ENCODE measurements around the gene TMEM250.
"Not testable (repeated sequence)": the region's sequence is repeated elsewhere in the genome, so short reads cannot be mapped to it uniquely, and the experiment has no call there.

TMEM250 gene, protein sequence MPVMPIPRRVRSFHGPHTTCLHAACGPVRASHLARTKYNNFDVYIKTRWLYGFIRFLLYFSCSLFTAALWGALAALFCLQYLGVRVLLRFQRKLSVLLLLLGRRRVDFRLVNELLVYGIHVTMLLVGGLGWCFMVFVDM

DNA sequence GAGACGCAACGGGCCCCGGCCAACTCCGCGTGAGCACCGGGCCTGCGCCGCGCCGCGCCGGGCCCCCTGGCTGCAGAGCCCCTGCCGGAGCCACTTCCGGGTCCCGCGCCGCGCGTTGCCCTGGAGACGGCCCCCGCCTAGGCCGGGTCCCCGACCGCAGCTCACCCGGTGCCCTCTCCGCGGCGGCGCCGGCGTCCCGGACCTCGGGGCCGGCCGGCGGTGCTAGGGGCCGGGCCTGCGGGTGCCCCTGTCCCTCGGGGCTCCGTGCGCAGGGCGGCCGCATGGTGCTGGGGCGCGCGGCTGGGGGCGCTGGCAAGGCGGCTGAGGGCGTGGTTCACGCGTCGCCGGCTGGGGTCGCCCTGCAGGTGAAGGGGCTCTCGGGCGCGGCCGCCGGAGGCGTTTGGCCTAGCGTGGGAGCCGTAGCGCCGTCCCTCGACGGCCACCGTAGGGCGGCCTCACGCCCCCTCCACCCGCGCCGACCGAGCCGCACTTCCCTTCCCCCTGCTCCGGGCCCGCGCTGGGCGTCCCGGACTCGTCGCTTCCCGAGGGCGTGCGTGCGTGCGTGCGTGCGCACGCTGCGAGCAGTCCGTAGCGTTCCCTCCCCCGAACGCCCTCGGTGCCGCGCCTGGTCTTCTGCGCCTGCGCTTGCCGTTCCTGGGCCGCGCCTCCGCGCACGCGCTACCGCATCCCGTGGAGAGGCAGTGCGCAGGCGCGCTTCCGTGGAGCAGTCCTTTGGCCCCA lies at the start of gene TMEM250:
Gene TMEM250 (minus strand): TSS at position 556 of the 741 bp plus-strand sequence. CDS start 1,975 bp downstream, outside the sequence.
- DNase-seq, result peak; percentile 91 to 96

DNA sequence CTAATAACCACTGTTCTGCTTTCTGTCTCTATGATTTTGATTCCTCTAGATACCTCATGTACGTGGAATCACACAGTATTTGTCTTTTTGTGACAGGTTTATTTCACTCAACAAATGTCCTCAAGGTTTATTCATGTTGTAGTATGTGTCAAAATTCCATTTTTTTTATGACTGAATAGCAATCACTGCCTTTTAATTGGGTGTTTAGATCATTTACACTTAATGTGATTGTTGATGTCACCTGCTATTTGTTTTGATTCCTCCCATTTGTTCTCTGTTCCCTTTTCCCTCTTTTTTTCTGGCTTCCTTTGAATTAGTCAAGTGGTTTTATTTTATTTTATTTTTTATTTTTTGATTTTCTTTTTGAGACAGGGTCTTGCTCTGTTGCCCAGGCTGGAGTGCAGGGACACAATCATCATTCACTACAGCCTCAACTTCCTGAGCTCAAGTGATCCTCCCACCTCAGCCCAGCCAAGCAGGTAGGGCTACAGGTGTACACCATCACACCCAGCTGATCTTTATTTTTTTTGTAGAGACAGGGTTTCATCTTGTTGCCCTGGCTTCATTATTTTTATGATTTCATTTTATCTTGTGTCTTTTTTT lies 44.7 kb upstream of the TMEM250 start:
- DNase-seq, result no peak

DNA sequence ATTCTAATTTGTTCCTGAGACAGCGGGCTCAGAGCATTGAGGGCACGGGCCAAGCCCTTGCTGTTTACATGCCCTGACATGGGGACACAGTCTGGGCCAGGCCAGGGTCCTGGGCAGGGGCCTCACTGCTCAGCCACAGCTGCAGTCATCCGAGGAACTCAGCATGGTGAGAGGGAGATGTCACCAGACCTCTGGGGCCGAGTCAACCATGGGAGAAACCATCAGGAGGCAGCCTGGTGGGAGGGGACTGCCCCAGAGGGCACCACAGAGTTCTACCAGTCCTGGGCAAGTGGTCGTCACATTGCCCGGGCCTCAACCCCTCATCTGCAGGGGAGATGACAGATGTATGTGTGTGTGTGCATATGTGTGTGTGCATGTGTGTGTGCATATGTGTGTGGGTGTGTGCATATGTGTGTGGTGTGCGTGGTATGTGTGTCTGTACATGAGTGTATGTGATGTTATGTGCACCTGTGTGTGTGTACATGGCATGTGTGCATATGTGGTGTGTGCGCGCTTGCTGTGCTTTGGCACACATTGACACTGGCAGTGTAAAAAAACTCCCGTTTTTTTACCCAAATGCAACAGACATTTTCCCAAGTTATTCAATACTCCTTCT lies 42.4 kb upstream of the TMEM250 start:
- DNase-seq, result no peak

GRCh38 chr9:136160381-136160841 lies 41.7 kb upstream of the TMEM250 start:
- DNase-seq, result peak; percentile 51 to 60

- DNase-seq, result no peak
Observed at GRCh38 chr9:136159851-136160250, 41.2 kb upstream of the TMEM250 start.

- DNase-seq, result no peak
Observed at GRCh38 chr9:136157477-136158265, 39.0 kb upstream of the TMEM250 start.

DNA sequence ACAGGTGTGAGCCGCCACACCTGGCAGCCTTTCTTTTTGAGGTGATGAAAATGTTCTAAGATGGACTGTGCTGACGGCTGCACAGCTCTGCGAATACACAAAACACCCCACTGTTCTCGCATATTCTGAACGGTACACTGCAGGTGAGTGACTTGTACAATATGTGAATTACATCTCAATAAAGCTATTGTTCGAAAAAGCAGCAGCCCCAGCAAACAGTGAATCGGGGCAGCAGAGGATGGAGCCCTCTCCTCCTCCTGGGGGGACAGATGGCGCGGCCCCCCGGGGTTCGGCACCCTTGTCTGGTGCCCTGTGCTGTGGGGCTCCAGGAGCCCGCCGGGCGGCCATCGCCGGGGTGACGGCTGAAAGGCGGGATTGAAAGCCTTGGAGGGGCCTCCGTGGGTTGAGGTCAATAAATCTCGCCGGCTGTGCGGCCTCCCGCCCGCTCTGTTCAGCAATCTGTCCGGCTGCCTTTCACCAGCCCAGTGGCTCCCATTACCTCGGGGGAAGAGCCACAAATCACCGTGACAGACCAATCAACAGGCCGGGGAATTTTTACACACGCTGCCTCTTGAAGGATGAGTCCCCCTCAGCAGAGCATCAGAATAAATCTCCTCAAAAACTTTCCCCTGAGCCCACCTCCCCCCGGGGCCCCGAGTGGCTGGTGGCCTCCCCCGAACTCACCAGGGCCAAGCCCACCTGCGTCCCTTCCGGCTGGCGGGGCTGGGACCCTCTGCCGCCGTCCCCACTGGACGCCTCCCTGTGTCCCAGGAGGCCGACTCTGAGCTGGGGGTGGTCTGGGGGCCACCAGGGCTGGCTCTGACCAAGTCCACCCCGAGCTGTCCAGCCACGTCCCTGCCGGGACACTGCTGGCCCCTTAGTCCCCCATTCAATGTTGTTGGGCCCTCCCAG lies 37.8 kb upstream of the TMEM250 start:
- DNase-seq, result no peak

- no peak for DNase-seq
Observed at GRCh38 chr9:136155576-136155975, 36.9 kb upstream of the TMEM250 start.

- DNase-seq, result no peak
Observed at GRCh38 chr9:136154943-136155342, 36.3 kb upstream of the TMEM250 start.

DNA sequence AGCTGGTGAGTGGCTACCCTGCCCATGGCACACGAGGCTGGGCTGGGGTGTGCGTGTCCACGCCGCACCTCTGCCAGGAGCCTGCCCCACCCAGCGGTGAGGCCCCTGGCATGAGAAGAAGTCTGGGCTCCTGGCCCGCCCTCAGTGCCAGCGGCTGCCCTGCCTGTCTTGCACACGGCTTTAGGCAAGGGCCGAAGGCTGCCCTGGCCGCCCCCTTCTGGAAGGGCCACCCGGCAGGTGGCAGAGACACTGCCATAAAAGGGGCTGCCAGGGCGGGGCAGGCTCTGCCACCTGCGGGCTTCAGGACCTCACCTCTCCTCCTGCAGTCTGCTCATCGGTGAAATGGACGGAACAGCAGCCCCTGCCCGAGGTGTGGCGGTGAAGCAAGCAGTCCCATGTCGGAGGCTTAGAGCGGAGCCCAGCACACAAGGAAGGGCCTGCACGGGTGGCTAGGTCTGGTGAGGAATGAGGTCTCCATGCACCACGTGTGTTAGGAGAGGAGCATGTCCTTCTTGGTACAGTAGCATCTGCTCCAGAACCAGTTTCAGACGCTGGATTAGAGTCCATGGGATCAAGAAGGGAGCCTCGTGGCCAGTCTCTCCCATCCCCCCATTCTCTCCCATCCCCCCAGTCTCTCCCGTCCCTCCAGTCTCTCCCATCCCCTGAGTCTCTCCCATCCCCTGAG lies 34.8 kb upstream of the TMEM250 start:
- no peak for DNase-seq

DNA sequence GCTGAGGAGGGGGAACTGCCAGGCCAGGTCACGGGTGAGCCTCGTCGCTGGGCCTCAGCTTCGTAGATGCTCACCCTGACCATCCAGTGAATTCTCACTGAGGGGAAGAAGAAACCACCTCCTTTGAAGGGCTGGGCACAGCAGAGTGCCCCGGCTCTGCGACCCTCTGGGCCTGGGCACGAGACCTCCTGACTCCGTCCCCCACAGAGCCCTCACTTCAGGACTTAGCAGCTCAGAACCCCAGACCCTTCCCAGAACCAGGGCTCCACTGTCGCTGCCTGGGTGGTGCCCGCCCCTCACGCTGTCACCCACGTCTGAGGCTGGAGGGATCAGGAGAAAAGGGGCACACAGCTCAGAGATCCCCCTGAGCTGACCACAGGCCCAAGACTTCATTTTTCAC lies 34.3 kb upstream of the TMEM250 start:
- DNase-seq, result no peak

DNA sequence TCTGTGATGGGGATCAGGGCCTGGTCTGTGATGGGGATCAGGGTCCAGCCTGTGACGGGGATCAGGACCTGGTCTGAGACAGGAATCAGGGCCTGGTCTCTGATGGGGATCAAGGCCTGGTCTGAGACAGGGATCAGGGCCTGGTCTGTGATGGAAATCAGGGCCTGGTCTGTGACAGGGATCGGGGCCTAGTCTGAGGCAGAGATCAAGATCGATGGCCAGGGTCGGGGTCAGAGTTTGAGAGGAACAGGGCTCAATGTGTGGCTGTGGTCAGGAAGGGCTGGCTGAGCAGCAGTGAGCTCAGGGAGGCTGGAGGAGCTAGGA lies 33.8 kb upstream of the TMEM250 start:
- DNase-seq, result no peak

DNA sequence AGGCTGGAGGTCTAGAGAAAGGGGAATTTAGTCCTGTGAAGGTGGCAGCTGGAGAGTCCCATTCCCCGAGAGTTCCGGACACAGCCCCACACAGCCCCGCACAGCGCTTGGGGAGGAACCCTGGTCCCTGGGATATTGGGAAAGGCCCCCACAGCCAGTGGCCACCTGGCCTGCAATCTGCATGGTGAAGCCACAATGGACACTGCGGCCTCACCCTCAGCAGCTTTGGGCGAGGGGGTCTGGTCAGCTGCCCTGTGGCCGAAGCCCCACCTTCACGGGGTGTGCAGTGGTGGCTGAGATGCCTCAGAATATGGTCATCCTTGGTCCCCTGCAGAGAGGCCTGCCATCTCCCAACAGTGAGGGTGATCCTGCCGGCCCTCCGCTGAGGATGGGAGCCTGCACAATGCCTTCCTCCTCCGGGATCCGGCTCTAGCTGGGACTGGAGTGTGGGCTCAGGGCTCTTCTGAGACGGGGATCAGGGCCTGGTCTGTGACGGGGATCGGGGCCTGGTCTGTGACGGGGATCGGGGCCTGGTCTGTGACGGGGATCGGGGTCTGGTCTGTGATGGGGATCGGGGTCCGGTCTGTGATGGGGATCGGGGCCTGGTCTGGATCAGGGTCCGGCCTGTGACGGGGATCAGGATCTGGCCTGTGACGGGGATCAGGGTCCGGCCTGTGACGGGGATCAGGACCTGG lies 33.3 kb upstream of the TMEM250 start:
- no peak for DNase-seq

- no peak for DNase-seq
Observed at GRCh38 chr9:136151214-136151804, 32.6 kb upstream of the TMEM250 start.

GRCh38 chr9:136150664-136151213 lies 32.1 kb upstream of the TMEM250 start:
- not testable (repeated sequence) for DNase-seq

DNA sequence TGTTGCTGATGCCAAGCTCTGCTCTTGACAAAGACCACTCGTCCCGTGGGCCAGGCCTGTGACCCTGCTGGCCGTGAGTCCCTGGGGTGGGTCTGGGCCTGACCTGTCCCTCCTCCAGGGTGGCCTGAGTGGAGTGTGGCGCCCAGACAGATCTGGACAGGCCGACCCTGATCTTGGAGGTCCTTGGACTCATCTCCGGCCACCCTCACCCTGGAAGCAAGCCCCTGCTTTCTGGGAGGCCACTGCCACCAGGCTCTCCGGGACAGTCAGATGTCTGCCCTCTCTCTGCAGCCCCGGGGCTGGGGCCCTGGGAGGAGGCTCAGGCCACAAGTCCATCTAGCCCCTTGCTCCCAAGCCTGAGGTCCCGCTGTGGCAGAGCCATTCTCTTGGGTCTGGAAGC lies 31.2 kb upstream of the TMEM250 start:
- no peak for DNase-seq

DNA sequence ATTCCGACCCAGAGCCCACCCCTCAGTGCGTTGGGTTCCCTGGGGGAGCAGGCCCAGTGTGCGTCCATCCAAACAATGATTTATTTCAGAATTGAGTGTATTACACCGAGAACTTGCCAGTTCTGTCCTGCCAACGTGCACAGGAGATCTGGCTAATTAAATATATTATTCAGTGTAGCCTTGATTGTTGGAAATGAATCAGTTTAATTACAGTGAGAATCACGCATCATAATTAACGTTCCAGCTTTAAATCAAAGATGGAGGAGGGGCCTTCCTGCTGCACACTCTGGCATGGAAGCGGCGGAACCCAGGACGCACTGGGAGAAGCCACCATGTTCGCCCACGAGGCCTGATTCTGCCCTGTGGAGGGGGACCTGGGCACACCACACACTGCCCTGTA lies 30.7 kb upstream of the TMEM250 start:
- no peak for DNase-seq

DNA sequence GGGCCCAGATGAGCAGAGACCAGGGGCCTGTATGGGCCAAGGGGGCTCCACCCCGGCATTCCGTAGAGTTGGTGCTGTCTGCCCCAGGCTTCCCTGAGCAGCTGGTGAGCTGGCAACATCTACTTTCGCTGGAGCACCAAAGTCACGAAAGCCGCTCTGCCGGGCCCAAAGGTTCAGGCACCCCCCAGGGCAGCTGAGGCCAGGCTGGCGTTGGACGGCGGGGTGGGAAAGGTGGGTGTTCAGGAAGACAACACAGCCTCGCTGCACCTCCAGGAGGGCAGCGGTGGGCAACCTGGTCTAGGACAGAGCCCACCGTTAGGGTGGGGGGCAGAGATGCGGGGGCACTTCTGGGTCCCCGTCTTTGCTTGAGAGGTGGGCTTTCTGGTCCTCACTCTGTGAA lies 30.1 kb upstream of the TMEM250 start:
- no peak for DNase-seq

DNA sequence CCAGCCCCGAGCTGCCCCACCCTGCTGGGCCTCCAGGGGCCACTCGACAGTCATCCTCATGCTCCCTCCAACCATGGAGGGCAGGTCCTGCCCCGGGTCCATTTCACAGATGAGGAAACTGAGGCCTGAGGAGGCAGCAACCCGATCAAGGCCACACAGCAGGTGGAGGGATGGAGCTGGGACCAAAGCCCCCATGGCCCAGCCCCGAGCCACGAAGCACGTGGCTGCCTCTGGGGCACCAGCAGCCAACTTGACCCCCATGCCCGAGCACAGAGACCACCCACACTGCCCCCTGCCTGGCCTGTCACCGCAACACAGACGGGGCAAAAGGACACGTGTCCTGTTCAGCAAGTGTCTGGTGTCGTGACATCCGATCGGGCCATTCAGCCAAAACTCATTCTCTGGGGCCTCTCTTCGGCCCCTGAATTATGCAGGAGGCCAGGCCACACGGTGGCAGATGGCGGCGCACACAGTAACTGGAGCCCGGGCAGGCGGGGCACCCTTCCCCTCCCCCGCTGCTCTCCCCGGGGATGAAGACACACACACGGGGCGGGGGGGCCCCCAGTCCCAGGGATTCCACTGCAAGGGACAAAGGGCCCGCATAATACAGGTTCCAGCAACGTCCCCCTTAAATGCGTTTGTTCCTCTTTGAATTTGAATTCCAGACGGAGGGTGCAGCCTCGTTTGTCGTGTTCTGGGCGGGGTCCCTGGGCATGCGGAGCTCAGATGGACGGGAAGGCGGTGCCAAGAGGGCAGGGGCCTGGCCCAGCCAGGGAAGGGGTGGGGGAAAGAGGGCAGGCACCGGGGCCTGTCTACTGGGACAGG lies 29.4 kb upstream of the TMEM250 start:
- no peak for DNase-seq

Data from SHP77 (cell line).